ENCODE results near the gene FLVCR1. TPM values are rescaled to one million over a fixed set of nuclear protein-coding genes. Genes with fewer than 3 reads are reported as not detected.

FLVCR1 gene
- total and polyA plus RNA-seq, 9 of the 15 experiments (the other 6 are each of a cell fraction or from before 2014, with no cell fraction given) = 5.2 to 18.0 (median 12.5) TPM

DNA sequence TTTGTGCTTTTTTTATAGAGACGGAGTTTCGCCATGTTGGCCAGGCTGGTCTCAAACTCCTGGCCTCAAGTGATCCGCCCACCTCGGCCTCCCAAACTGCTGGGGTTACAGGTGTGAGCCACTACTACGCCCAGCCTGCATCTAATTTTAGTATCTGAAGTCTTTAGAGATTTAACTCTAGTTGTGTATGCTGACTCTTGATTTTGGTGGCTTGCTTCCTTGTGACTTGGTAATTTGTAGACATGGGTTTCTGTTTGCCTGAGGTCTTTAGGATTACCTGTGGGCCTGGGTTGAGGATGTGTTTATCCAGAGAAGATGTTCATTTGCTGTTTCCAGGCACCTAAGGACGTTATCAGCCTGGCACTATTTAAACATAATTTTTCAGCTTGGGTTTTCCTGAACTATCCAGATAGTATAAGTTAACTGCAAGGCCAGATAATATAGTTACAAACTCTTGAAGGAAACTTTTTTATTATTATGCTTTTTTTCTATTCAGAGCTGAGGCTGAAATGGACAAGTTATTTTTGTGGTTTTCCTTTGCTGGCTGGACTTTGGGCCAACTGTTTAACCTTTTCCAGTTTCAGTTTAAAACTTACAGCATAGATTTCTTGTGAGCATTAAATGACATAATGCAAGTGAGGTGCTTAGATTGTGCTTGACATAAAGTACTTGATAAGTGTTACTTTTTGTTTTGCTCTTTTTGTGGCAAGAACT, 84.8 kb downstream of the FLVCR1 start:
- H3K4me1 ChIP-seq (replicated peaks in 1 of 2; ENCODE audit: control insufficient read depth in 2 of 2, insufficient read depth in 2 of 2, low read length in 2 of 2) = peaks cover 0 to 3% of the 10 kb centered on the region in 2 experiments; a peak in 1 of 5 replicates
- no peak for FAIRE-seq
- H3K9me1 ChIP-seq (ENCODE audit: control insufficient read depth, insufficient read depth, low read length) = no peaks in the 10 kb centered on the region
- no peak overlapping the region for H3K27ac ChIP-seq (ENCODE audit: extremely low read depth, low read depth, low read length)
- H3K79me2 ChIP-seq (ENCODE audit: control insufficient read depth, insufficient read depth, low read length) = no peaks in the 10 kb centered on the region
- no peaks in the 10 kb centered on the region for H3K36me3 ChIP-seq (ENCODE audit: control insufficient read depth, insufficient read depth, low read length)
- TF ChIP-seq JUN (IDR thresholded peaks at IDR 0.05; ENCODE audit: borderline replicate concordance, low read depth, low read length) (no peak), JUN (CRISPR knock-in tag; IDR thresholded peaks at IDR 0.05; ENCODE audit: borderline replicate concordance) (no peak), TCF7 (IDR thresholded peaks at IDR 0.05; ENCODE audit: borderline replicate concordance) (no peak), ZNF41 (CRISPR knock-in tag; conservative IDR thresholded peaks at IDR 0.05) (peak; percentile 93), ZNF316 (IDR thresholded peaks at IDR 0.05) (0 out of 2 replicates have a peak, but pooled peaks have one; percentile 26)
- H3K27me3 ChIP-seq (ENCODE audit: control insufficient read depth in 2 of 2, insufficient read depth in 2 of 2, low read length in 2 of 2) = peaks cover 15% of the 10 kb centered on the region in 2 experiments; a peak in 4 of 5 replicates
- H2AFZ ChIP-seq (ENCODE audit: low read depth, low read length) = no peak overlapping the region
- BruUV-seq (replicated peaks) = no TSS peak
- ChIA-PET POLR2A (interaction anchor here (0.6 kb wide), 1 partner anchor 17 kb away, joined by 3 read pairs; no protein-coding TSS in a partner anchor), CTCF (ENCODE audit: low intra/inter-chr PET ratio) (interaction anchor here (0.6 kb wide), 1 partner anchor 194 kb away, joined by 5 read pairs; no protein-coding TSS in a partner anchor)
- no peak for ATAC-seq
- H4K20me1 ChIP-seq (replicated peaks; ENCODE audit: control insufficient read depth, insufficient read depth, low read length) = no peaks in the 10 kb centered on the region
- intact Hi-C loops (cut with micrococcal nuclease) (no loop called here), in situ Hi-C loops (cut with MboI) (no loop called here)
- no peak overlapping the region for H3K9ac ChIP-seq (ENCODE audit: insufficient read depth in 1 of 2, low read depth in 2 of 2, low read length in 2 of 2)
- H3K9me3 ChIP-seq (replicated peaks; ENCODE audit: control insufficient read depth, insufficient read depth, low read depth, low read length) = no peaks in the 10 kb centered on the region
- no peak for DNase-seq (ENCODE audit: extremely low read depth in 1 of 4, low spot score in 3 of 4)
- 23% methylated on average over 6 of the region's 6 CpGs for WGBS (ENCODE audit: insufficient coverage, low coverage, missing lambda C conversion rate)
- no peak overlapping the region for H3K4me3 ChIP-seq
- no peak overlapping the region for H3K4me2 ChIP-seq (ENCODE audit: insufficient read depth, low read length)

DNA sequence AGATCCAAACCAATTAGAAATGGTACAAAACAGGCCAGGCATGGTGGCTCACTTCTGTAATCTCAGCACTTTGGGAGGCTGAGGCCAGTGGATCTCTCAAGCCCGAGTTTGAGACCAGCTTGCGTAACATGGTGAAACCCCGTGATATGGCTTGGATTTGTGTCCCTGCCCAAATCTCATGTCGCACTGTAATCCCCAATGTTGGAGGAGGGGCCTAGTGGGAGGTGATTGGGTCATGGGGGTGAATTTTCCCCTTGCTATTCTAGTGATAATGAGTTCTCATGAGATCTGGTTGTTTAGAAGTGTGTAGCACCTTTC, 85.3 kb downstream of the FLVCR1 start:
- Histone ChIP-seq H2AFZ (ENCODE audit: low read depth, low read length) (no peak overlapping the region), H3K36me3 (ENCODE audit: control insufficient read depth, insufficient read depth, low read length) (no peaks in the 10 kb centered on the region), H3K4me3 (no peak overlapping the region), H3K9me1 (ENCODE audit: control insufficient read depth, insufficient read depth, low read length) (no peaks in the 10 kb centered on the region), H3K4me2 (ENCODE audit: insufficient read depth, low read length) (no peak overlapping the region), H3K27me3 (ENCODE audit: control insufficient read depth in 2 of 2, insufficient read depth in 2 of 2, low read length in 2 of 2) (peaks cover 15 to 17% of the 10 kb centered on the region in 2 experiments; a peak in 4 of 5 replicates), H3K79me2 (ENCODE audit: control insufficient read depth, insufficient read depth, low read length) (no peaks in the 10 kb centered on the region), H3K27ac (ENCODE audit: extremely low read depth, low read depth, low read length) (no peak overlapping the region), H3K9ac (ENCODE audit: insufficient read depth in 1 of 2, low read depth in 2 of 2, low read length in 2 of 2) (no peak overlapping the region), H3K4me1 (replicated peaks in 1 of 2; ENCODE audit: control insufficient read depth in 2 of 2, insufficient read depth in 2 of 2, low read length in 2 of 2) (peaks cover 0 to 3% of the 10 kb centered on the region in 2 experiments; a peak in 1 of 5 replicates), H4K20me1 (replicated peaks; ENCODE audit: control insufficient read depth, insufficient read depth, low read length) (no peaks in the 10 kb centered on the region), H3K9me3 (replicated peaks; ENCODE audit: control insufficient read depth, insufficient read depth, low read depth, low read length) (no peaks in the 10 kb centered on the region)
- 31% methylated on average over 4 of the region's 4 CpGs for WGBS (ENCODE audit: insufficient coverage, low coverage, missing lambda C conversion rate)
- TF ChIP-seq, protein P1, sequence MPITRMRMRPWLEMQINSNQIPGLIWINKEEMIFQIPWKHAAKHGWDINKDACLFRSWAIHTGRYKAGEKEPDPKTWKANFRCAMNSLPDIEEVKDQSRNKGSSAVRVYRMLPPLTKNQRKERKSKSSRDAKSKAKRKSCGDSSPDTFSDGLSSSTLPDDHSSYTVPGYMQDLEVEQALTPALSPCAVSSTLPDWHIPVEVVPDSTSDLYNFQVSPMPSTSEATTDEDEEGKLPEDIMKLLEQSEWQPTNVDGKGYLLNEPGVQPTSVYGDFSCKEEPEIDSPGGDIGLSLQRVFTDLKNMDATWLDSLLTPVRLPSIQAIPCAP (CRISPR knock-in tag; IDR thresholded peaks at IDR 0.05; ENCODE audit: borderline replicate concordance) = no peak
- TF ChIP-seq, protein P2, sequence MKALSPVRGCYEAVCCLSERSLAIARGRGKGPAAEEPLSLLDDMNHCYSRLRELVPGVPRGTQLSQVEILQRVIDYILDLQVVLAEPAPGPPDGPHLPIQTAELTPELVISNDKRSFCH (CRISPR knock-in tag; IDR thresholded peaks at IDR 0.05) = no peak
- TF ChIP-seq, protein P2 (tag; IDR thresholded peaks at IDR 0.05) = no peak
- TF ChIP-seq, protein P3, sequence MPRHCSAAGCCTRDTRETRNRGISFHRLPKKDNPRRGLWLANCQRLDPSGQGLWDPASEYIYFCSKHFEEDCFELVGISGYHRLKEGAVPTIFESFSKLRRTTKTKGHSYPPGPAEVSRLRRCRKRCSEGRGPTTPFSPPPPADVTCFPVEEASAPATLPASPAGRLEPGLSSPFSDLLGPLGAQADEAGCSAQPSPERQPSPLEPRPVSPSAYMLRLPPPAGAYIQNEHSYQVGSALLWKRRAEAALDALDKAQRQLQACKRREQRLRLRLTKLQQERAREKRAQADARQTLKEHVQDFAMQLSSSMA (CRISPR knock-in tag; IDR thresholded peaks at IDR 0.05) = no peak
- TF ChIP-seq ZNF75A (CRISPR knock-in tag; IDR thresholded peaks at IDR 0.05) (no peak), CEBPG (CRISPR knock-in tag; IDR thresholded peaks at IDR 0.05) (peak; percentile 47; the same call in 1 of the 2 replicates), CEBPG (tag; conservative IDR thresholded peaks at IDR 0.05 in 1 of 2, IDR thresholded peaks at IDR 0.05 in 1 of 2) (0 out of 4 replicates have a peak, but pooled peaks of 1 of the 2 experiments have one; percentile 43), HNRNPK (IDR thresholded peaks at IDR 0.05; ENCODE audit: low read depth, low read length, poor library complexity, severe bottlenecking) (no peak), CEBPB (tag; IDR thresholded peaks at IDR 0.05) (peak; percentile 80)
- ChIA-PET CTCF (ENCODE audit: low intra/inter-chr PET ratio) (no interaction called here), POLR2A (interaction anchor here (0.6 kb wide), 2 partner anchors 17 to 265 kb away, joined by 3 read pairs; no protein-coding TSS in a partner anchor)
- no peak for FAIRE-seq
- no peak for DNase-seq (ENCODE audit: extremely low read depth in 1 of 4, low spot score in 3 of 4)
- in situ Hi-C loops (cut with MboI) (no loop called here), intact Hi-C loops (cut with micrococcal nuclease) (no loop called here)
- ATAC-seq = no peak
- BruUV-seq (replicated peaks) = no TSS peak
